K562 (cell line): ENCODE results near the gene ALDOC. TPM values are rescaled to one million over a fixed set of nuclear protein-coding genes. Genes with fewer than 3 reads are reported as not detected.

ENCODE experiments used
- BDP1 ChIP-seq: IDR thresholded peaks from 3 replicates; pipeline ENCODE4 v1.6.1; 2011; ENCODE audit not compliant: insufficient read length, insufficient read depth
- CBX3 ChIP-seq, 2 experiments: IDR thresholded peaks; 1 replicate in 1 of 2; 2 replicates in 1 of 2; pipeline ENCODE4 v1.6.1; 2012; ENCODE audit warnings: inconsistent platforms in 2 of 2, low read length in 2 of 2, borderline replicate concordance in 1 of 2, control low read depth in 1 of 2
- HMGN3 ChIP-seq: IDR thresholded peaks from 2 replicates; pipeline ENCODE4 v1.6.1; 2011; ENCODE audit warnings: borderline replicate concordance, low read depth, mild to moderate bottlenecking, mixed read lengths, low read length; ENCODE audit not compliant: insufficient read length; ENCODE audit errors: extremely low read depth
- KAT2B ChIP-seq: IDR thresholded peaks from one replicate; pipeline ENCODE4 v1.6.1; 2012; ENCODE audit warnings: low read depth, mild to moderate bottlenecking, control low read depth, inconsistent platforms, low read length, moderate library complexity
- LARP7 ChIP-seq: fragments of 450-650 bp; IDR thresholded peaks from 2 replicates; pipeline ENCODE4 v1.6.1; 2016
- MAFG ChIP-seq: fragments of 450-650 bp; conservative IDR thresholded peaks from 2 replicates; pipeline ENCODE4 v1.6.1; 2016; ENCODE audit warnings: missing genetic modification characterization, missing compliant biosample characterization
- MEIS2 ChIP-seq: fragments of 450-650 bp; IDR thresholded peaks from 2 replicates; pipeline ENCODE4 v1.6.1; 2014; ENCODE audit warnings: mild to moderate bottlenecking; ENCODE audit not compliant: partially characterized antibody
- NCOA1 ChIP-seq: fragments of 450-650 bp; IDR thresholded peaks from 2 replicates; pipeline ENCODE4 v1.6.1; 2016; ENCODE audit warnings: low read depth
- NCOA2 ChIP-seq, 2 experiments: fragments of 450-650 bp; IDR thresholded peaks; 2 replicates each; pipeline ENCODE4 v1.6.1; 2018; ENCODE audit warnings: mild to moderate bottlenecking in 2 of 2, moderate library complexity in 1 of 2; ENCODE audit not compliant: partially characterized antibody in 2 of 2
- NR2F6 ChIP-seq: fragments of 450-650 bp; formaldehyde crosslinking; IDR thresholded peaks from 2 replicates; pipeline ENCODE4 v1.4.0; 2020; ENCODE audit warnings: mild to moderate bottlenecking
- PTBP1 ChIP-seq: fragments of 200-400 bp; formaldehyde crosslinking; IDR thresholded peaks from 2 replicates; pipeline ENCODE4 v1.6.1; 2017; ENCODE audit warnings: low read depth, low read length
- SMARCE1 ChIP-seq: fragments of 450-650 bp; IDR thresholded peaks from 2 replicates; pipeline ENCODE4 v1.7.1; 2016; ENCODE audit warnings: mild to moderate bottlenecking
- THRAP3 ChIP-seq: fragments of 450-650 bp; IDR thresholded peaks from 2 replicates; pipeline ENCODE4 v1.6.1; 2016; ENCODE audit warnings: mild to moderate bottlenecking, inconsistent platforms, borderline replicate concordance
- ZNF175 ChIP-seq: fragments of 200-800 bp; sonication (Bioruptor generic); IDR thresholded peaks from 2 replicates; pipeline ENCODE4 v1.6.1; 2016; ENCODE audit warnings: low read depth, mild to moderate bottlenecking, missing genetic modification characterization, missing compliant biosample characterization
- ZNF311 ChIP-seq: fragments of 250-450 bp; sonication (Bioruptor Pico); IDR thresholded peaks from 2 replicates; pipeline ENCODE4 v1.4.0; 2020; ENCODE audit warnings: mild to moderate bottlenecking, moderate library complexity
- ZNF431 ChIP-seq: sonication (generic); formaldehyde crosslinking; IDR thresholded peaks from 2 replicates; pipeline ENCODE4 v1.8.0; 2022; ENCODE audit warnings: mild to moderate bottlenecking, missing genetic modification reagents
- ZNF668 ChIP-seq: fragments of 250-450 bp; sonication (Bioruptor Pico); IDR thresholded peaks from 2 replicates; pipeline ENCODE4 v1.8.0; 2022; ENCODE audit warnings: mild to moderate bottlenecking, inconsistent platforms
- ZSCAN32 ChIP-seq: fragments of 450-650 bp; formaldehyde crosslinking; IDR thresholded peaks from 2 replicates; pipeline ENCODE4 v1.4.0; 2020; ENCODE audit warnings: mild to moderate bottlenecking, moderate library complexity
- polyA plus RNA-seq, 8 experiments: library from polyadenylated mRNA; depleted of rRNA in 4 of 8; stranded (reverse) in 5 of 8; unstranded in 3 of 8; fragments of >200 nt; fragmentation: Nextera tagmentation in 2 of 8; fragmentation: Illumina TruSeq in 1 of 8; extraction: Ambion mirVana in 2 of 8; extraction: Trizol in 1 of 8; gene quantifications; 2 replicates each; pipeline versions ENCODE4 v1.2.1 to v1.2.3, GENCODE V29; 2011 to 2014; ENCODE audit warnings: inconsistent platforms in 1 of 8, missing spikeins in 1 of 8
- total RNA-seq, 7 experiments: library from RNA; depleted of rRNA in 6 of 7; stranded (reverse); fragments of >200 nt in 6 of 7; fragmentation: Illumina TruSeq in 2 of 7; extraction: Trizol in 2 of 7; gene quantifications; 2 replicates each; pipeline versions ENCODE4 v1.2.1 to v1.2.3, GENCODE V29; 2011 to 2021; ENCODE audit warnings: low replicate concordance in 1 of 7
- TF ChIP-seq, protein P1 (sequence below): fragments of 250-450 bp; sonication (Bioruptor Pico); IDR thresholded peaks from 2 replicates; pipeline ENCODE4 v1.8.0; 2022; ENCODE audit warnings: moderate library complexity, mild to moderate bottlenecking, inconsistent platforms
- TF ChIP-seq, protein P2 (sequence below): fragments of 450-650 bp; IDR thresholded peaks from 2 replicates; pipeline ENCODE4 v1.6.1; 2017; ENCODE audit warnings: antibody characterized with exemption
- TF ChIP-seq, protein P3 (sequence below): sonication (generic); formaldehyde crosslinking; IDR thresholded peaks from 2 replicates; pipeline ENCODE4 v1.8.0; 2022; ENCODE audit warnings: mild to moderate bottlenecking, low read depth, missing genetic modification reagents
- TF ChIP-seq, protein P4 (sequence below): fragments of 200-800 bp; sonication (Bioruptor generic); IDR thresholded peaks from 2 replicates; pipeline ENCODE4 v1.6.1; 2017; ENCODE audit warnings: missing genetic modification characterization, missing compliant biosample characterization
- TF ChIP-seq, protein P5 (sequence below): fragments of 250-450 bp; sonication (Bioruptor Pico); IDR thresholded peaks from 2 replicates; pipeline ENCODE4 v1.8.0; 2021; ENCODE audit warnings: mild to moderate bottlenecking, moderate library complexity

The ALDOC gene
- total and polyA plus RNA-seq, 9 of the 15 experiments (the other 6 are each of a cell fraction or from before 2014, with no cell fraction given), result 43.2 to 263 (median 99.2) TPM

DNA sequence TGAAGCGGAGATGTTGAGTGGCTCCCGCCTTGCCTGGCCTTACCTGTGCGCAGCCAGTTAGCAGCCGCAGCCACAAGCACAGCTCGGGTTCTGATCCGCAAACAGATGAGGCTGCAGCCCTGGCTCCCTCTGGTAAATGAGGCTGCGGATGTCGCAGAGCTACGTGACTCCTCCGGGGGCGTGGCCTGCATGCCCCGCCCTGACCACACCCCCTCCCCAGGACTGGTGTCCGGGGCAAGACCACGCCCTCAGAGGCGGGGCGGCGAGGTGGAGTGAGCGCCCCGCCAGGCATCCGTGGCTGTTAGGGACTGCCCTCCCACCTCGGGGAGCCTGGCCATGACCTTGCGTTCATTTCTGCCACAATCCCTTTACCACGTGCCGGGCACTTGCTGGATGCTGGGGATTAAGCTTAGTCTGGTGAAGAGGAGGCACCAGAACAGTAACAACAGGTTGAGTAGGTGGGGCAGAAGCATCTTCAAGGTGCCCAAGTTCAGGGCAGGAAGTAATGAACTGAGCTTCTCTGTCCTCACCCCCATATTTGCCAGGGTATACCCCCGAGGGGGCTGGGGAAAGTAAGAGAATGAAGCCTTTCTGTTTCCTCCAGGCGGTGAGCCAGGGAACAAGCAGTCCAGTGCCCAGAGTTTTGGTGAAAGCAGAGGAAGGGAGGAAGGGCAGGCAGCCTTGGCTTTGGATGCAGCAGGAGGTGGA is at the start of gene ALDOC (continued):
- TF ChIP-seq ZNF431 (CRISPR knock-in tag) (no peak), THRAP3 (no peak), NCOA2 (IDR thresholded peaks at IDR 0.05; ENCODE audit: partially characterized antibody in 2 of 2) (no peak), MEIS2 (no peak), ZNF175 (CRISPR knock-in tag) (peak; percentile 24; the same call in 1 of the 2 replicates), ZSCAN32 (no peak), ZNF311 (CRISPR knock-in tag) (0 out of 2 replicates have a peak, but pooled peaks have one; percentile 54), NR2F6 (CRISPR knock-in tag) (no peak), HMGN3 (peak; percentile 98), KAT2B (no peak), BDP1 (no peak), MAFG (no peak), NCOA1 (no peak), CBX3 (IDR thresholded peaks at IDR 0.05; ENCODE audit: borderline replicate concordance in 1 of 2, low read length in 2 of 2) (peak in 1 of 2 experiments; percentile 11; a peak in 1 of 3 replicates), PTBP1 (no peak), SMARCE1 (no peak), LARP7 (peak; percentile 66; the same call in 1 of the 2 replicates), ZNF668 (CRISPR knock-in tag) (0 out of 2 replicates have a peak, but pooled peaks have one; percentile 70)
- TF ChIP-seq, protein P1, sequence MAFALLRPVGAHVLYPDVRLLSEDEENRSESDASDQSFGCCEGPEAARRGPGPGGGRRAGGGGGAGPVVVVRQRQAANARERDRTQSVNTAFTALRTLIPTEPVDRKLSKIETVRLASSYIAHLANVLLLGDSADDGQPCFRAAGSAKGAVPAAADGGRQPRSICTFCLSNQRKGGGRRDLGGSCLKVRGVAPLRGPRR (CRISPR knock-in tag), result peak; percentile 65; the same call in 1 of the 2 replicates
- TF ChIP-seq, protein P2, sequence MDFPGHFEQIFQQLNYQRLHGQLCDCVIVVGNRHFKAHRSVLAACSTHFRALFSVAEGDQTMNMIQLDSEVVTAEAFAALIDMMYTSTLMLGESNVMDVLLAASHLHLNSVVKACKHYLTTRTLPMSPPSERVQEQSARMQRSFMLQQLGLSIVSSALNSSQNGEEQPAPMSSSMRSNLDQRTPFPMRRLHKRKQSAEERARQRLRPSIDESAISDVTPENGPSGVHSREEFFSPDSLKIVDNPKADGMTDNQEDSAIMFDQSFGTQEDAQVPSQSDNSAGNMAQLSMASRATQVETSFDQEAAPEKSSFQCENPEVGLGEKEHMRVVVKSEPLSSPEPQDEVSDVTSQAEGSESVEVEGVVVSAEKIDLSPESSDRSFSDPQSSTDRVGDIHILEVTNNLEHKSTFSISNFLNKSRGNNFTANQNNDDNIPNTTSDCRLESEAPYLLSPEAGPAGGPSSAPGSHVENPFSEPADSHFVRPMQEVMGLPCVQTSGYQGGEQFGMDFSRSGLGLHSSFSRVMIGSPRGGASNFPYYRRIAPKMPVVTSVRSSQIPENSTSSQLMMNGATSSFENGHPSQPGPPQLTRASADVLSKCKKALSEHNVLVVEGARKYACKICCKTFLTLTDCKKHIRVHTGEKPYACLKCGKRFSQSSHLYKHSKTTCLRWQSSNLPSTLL, result no peak
- TF ChIP-seq, protein P3, sequence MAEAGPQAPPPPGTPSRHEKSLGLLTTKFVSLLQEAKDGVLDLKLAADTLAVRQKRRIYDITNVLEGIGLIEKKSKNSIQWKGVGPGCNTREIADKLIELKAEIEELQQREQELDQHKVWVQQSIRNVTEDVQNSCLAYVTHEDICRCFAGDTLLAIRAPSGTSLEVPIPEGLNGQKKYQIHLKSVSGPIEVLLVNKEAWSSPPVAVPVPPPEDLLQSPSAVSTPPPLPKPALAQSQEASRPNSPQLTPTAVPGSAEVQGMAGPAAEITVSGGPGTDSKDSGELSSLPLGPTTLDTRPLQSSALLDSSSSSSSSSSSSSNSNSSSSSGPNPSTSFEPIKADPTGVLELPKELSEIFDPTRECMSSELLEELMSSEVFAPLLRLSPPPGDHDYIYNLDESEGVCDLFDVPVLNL, result no peak
- TF ChIP-seq, protein P4, sequence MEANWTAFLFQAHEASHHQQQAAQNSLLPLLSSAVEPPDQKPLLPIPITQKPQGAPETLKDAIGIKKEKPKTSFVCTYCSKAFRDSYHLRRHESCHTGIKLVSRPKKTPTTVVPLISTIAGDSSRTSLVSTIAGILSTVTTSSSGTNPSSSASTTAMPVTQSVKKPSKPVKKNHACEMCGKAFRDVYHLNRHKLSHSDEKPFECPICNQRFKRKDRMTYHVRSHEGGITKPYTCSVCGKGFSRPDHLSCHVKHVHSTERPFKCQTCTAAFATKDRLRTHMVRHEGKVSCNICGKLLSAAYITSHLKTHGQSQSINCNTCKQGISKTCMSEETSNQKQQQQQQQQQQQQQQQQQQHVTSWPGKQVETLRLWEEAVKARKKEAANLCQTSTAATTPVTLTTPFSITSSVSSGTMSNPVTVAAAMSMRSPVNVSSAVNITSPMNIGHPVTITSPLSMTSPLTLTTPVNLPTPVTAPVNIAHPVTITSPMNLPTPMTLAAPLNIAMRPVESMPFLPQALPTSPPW (CRISPR knock-in tag), result peak; percentile 67
- TF ChIP-seq, protein P5, sequence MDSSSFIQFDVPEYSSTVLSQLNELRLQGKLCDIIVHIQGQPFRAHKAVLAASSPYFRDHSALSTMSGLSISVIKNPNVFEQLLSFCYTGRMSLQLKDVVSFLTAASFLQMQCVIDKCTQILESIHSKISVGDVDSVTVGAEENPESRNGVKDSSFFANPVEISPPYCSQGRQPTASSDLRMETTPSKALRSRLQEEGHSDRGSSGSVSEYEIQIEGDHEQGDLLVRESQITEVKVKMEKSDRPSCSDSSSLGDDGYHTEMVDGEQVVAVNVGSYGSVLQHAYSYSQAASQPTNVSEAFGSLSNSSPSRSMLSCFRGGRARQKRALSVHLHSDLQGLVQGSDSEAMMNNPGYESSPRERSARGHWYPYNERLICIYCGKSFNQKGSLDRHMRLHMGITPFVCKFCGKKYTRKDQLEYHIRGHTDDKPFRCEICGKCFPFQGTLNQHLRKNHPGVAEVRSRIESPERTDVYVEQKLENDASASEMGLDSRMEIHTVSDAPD (CRISPR knock-in tag), result no peak
